HCT116 (cell line): Measurements from ENCODE around the gene ADIPOR2. TPM values are rescaled to one million over a fixed set of nuclear protein-coding genes. Genes with fewer than 3 reads are reported as not detected.

Source experiments
- ATAC-seq: fragments of 200-7000 bp; cut with Tn5 transposase; 2 replicates; pipeline ENCODE4 v1.9.1; 2020; ENCODE audit warnings: mild to moderate bottlenecking, moderate library complexity
- BruUV-seq: library from RNA; stranded (reverse); fragments of 400-500 nt; replicated peaks from 2 replicates; lab custom pipeline; 2021; lab: Mats Ljungman, UMichigan
- CTCF ChIA-PET: fragments of 300-600 bp; sonication (Branson Sonifier 250); formaldehyde crosslinking; loops from one replicate; lab custom pipeline; 2021; ENCODE audit warnings: antibody characterized with exemption; lab: Charles Lee
- POLR2A ChIA-PET: fragments of 300-600, 350-600 bp; sonication (Branson Sonifier 250); formaldehyde crosslinking; loops from one replicate; lab custom pipeline; 2021; ENCODE audit warnings: antibody characterized with exemption; lab: Charles Lee
- RAD21 ChIA-PET, 2 experiments: fragments of 300-600 bp; sonication (Branson Sonifier 250); formaldehyde crosslinking; loops; one replicate each; lab custom pipeline; 2023; ENCODE audit warnings: low total read pairs in 2 of 2; ENCODE audit not compliant: uncharacterized antibody in 2 of 2, unreplicated experiment in 2 of 2, low non-redundant PET in 1 of 2; lab: Charles Lee
- DNase-seq: peaks from one replicate; pipeline ENCODE4 v3.0.0-alpha.2; 2010; ENCODE audit warnings: low read depth, low spot score
- H2AFZ ChIP-seq: fragments of 200-600 bp; shearing (Covaris generic), sonication (generic); 2 replicates; pipeline ENCODE4 v1.6.1; 2017; ENCODE audit warnings: low read depth, mixed run types, mixed read lengths, antibody characterized with exemption, low read length; ENCODE audit not compliant: poor library complexity, severe bottlenecking
- H3K27ac ChIP-seq: 2 replicates; pipeline ENCODE4 v1.5.1; 2012; ENCODE audit warnings: low read depth, low read length
- H3K27me3 ChIP-seq: fragments of 200-600 bp; sonication (generic); 2 replicates; pipeline ENCODE4 v1.6.1; 2016; ENCODE audit warnings: mixed run types, low read length, mixed read lengths; ENCODE audit not compliant: insufficient read depth
- H3K36me3 ChIP-seq, 2 experiments: fragments of 200-500 bp in 1 of 2; fragments of 200-600 bp in 1 of 2; sonication (Bioruptor generic) in 1 of 2; sonication (generic) in 1 of 2; 2 replicates each; pipeline versions ENCODE4 v1.5.1 to v1.6.1; 2014 to 2016; ENCODE audit warnings: low read length in 2 of 2, inconsistent platforms in 1 of 2, mixed read lengths in 1 of 2, mixed run types in 1 of 2; ENCODE audit not compliant: insufficient read depth in 2 of 2, control insufficient read depth in 1 of 2
- H3K4me1 ChIP-seq, 2 experiments: fragments of 200-600 bp in 1 of 2; sonication (generic) in 1 of 2; 2 replicates each; pipeline versions ENCODE4 v1.5.1 to v1.6.1; 2012 to 2017; ENCODE audit warnings: low read length in 2 of 2, inconsistent platforms in 1 of 2, mild to moderate bottlenecking in 1 of 2, mixed read lengths in 1 of 2, mixed run types in 1 of 2, moderate library complexity in 1 of 2; ENCODE audit not compliant: insufficient read depth in 2 of 2, control insufficient read depth in 1 of 2
- H3K4me2 ChIP-seq: fragments of 200-600 bp; sonication (generic); 2 replicates; pipeline ENCODE4 v1.6.1; 2017; ENCODE audit warnings: mixed run types, low read length, mixed read lengths
- H3K4me3 ChIP-seq, 2 experiments: fragments of 200-600 bp in 1 of 2; sonication (generic) in 1 of 2; replicated peaks in 1 of 2; 2 replicates each; pipeline ENCODE4 v1.5.1; 2011 to 2016; ENCODE audit warnings: low read length in 2 of 2, control low read depth in 1 of 2, low read depth in 1 of 2, mild to moderate bottlenecking in 1 of 2, mixed read lengths in 1 of 2, mixed run types in 1 of 2
- H3K79me2 ChIP-seq: fragments of 200-600 bp; sonication (generic); 2 replicates; pipeline ENCODE4 v1.6.1; 2017; ENCODE audit warnings: mild to moderate bottlenecking, mixed run types, low read length, moderate library complexity, mixed read lengths; ENCODE audit not compliant: insufficient read depth
- H3K9ac ChIP-seq: fragments of 200-600 bp; sonication (generic); 2 replicates; pipeline ENCODE4 v1.6.1; 2016; ENCODE audit warnings: low read length, mixed read lengths
- H3K9me2 ChIP-seq: fragments of 200-600 bp; sonication (generic), shearing (Covaris generic); 2 replicates; pipeline ENCODE4 v1.6.1; 2017; ENCODE audit warnings: mixed run types, mild to moderate bottlenecking, moderate library complexity; ENCODE audit not compliant: insufficient read depth
- H3K9me3 ChIP-seq, 2 experiments: fragments of 200-500 bp in 1 of 2; fragments of 200-600 bp in 1 of 2; sonication (Bioruptor generic) in 1 of 2; sonication (generic) in 1 of 2; 2 replicates each; pipeline ENCODE4 v1.6.1; 2014 to 2017; ENCODE audit warnings: low read length in 2 of 2, mixed read lengths in 2 of 2, inconsistent platforms in 1 of 2, low read depth in 1 of 2, mild to moderate bottlenecking in 1 of 2, mixed run types in 1 of 2, moderate library complexity in 1 of 2; ENCODE audit not compliant: control insufficient read depth in 1 of 2, insufficient read depth in 1 of 2
- H4K20me1 ChIP-seq: fragments of 200-600 bp; sonication (generic), shearing (Covaris generic); 2 replicates; pipeline ENCODE4 v1.6.1; 2017; ENCODE audit warnings: mixed run types, mild to moderate bottlenecking, moderate library complexity; ENCODE audit not compliant: insufficient read depth
- CBX3 ChIP-seq: IDR thresholded peaks from 2 replicates; pipeline ENCODE4 v1.6.1; 2012; ENCODE audit warnings: low read depth
- CEBPB ChIP-seq: IDR thresholded peaks from 2 replicates; pipeline ENCODE4 v1.6.1; 2012; ENCODE audit warnings: low read depth
- EGR1 ChIP-seq: IDR thresholded peaks from 2 replicates; pipeline ENCODE4 v1.6.1; 2012; ENCODE audit warnings: low read depth
- ELF1 ChIP-seq: IDR thresholded peaks from 2 replicates; pipeline ENCODE4 v1.6.1; 2012; ENCODE audit warnings: low read depth, borderline replicate concordance
- EZH2phosphoT487 ChIP-seq: fragments of 200-600 bp; IDR thresholded peaks from 2 replicates; pipeline ENCODE4 v1.6.1; 2018; ENCODE audit warnings: antibody characterized with exemption, borderline replicate concordance
- JUND ChIP-seq: IDR thresholded peaks from 2 replicates; pipeline ENCODE4 v1.6.1; 2012
- MAX ChIP-seq: IDR thresholded peaks from 2 replicates; pipeline ENCODE4 v1.6.1; 2012
- RAD21 ChIP-seq: IDR thresholded peaks from 2 replicates; pipeline ENCODE4 v1.6.1; 2012; ENCODE audit warnings: low read depth, mild to moderate bottlenecking
- SRF ChIP-seq: IDR thresholded peaks from 2 replicates; pipeline ENCODE4 v1.6.1; 2012; ENCODE audit warnings: low read depth
- TCF7L2 ChIP-seq: IDR thresholded peaks from 2 replicates; pipeline ENCODE4 v1.7.0; 2011; ENCODE audit warnings: borderline replicate concordance, inconsistent platforms; ENCODE audit not compliant: insufficient read depth, insufficient read length; ENCODE audit errors: extremely low read depth
- YY1 ChIP-seq: IDR thresholded peaks from 2 replicates; pipeline ENCODE4 v1.6.1; 2011; ENCODE audit warnings: low read length, low read depth, moderate library complexity, mild to moderate bottlenecking; ENCODE audit not compliant: insufficient replicate concordance; ENCODE audit errors: extremely low read depth
- ZFX ChIP-seq: fragments of 450-650 bp; IDR thresholded peaks from 2 replicates; pipeline ENCODE4 v1.6.1; 2017
- ZNF274 ChIP-seq: fragments of 200-500 bp; sonication (Bioruptor generic); IDR thresholded peaks from 2 replicates; pipeline ENCODE4 v1.6.1; 2014; ENCODE audit warnings: mild to moderate bottlenecking, low read depth, low read length, inconsistent platforms
- intact Hi-C: fragments of 100-400 bp; cut with micrococcal nuclease; formaldehyde crosslinking; loops from 2 replicates; pipeline ENCODE4 v1.10.0; 2022
- total RNA-seq: library from RNA; stranded (reverse); gene quantifications from one replicate; pipeline ENCODE4 v1.2.1, GENCODE V29; 2021; ENCODE audit not compliant: unreplicated experiment

Gene ADIPOR2
- total RNA-seq, 1 experiment from 2014 or later, result 69.9 TPM

GRCh38 chr12:1797991-1798640, 107.2 kb downstream of the ADIPOR2 start:
- H3K9me2 ChIP-seq, result no peaks in the 10 kb centered on the region
- H3K9ac ChIP-seq, result no peak overlapping the region
- TF ChIP-seq CBX3 (no peak), ZFX (no peak), ELF1 (no peak), RAD21 (no peak), SRF (no peak), ZNF274 (no peak), MAX (no peak), EGR1 (no peak)
- 0 out of 2 replicates have a peak overlapping the region, but pooled peaks have one; percentile 99 for H3K4me2 ChIP-seq
- ATAC-seq, result no peak
- H3K36me3 ChIP-seq, result no peaks in the 10 kb centered on the region
- H2AFZ ChIP-seq, result no peak overlapping the region
- BruUV-seq, result no TSS peak
- no peak overlapping the region for H3K4me3 ChIP-seq
- POLR2A ChIA-PET, result no interaction called here
- DNase-seq, result no peak
- H4K20me1 ChIP-seq, result no peaks in the 10 kb centered on the region
- intact Hi-C loops, result loop anchor here (2.0 to 5.0 kb wide), 3 partner anchors 237 to 784 kb away; no protein-coding TSS in a partner anchor
- H3K4me1 ChIP-seq, result peaks cover 3 to 20% of the 10 kb centered on the region in 2 experiments; a peak in 3 of 4 replicates
- H3K79me2 ChIP-seq, result no peaks in the 10 kb centered on the region
- H3K9me3 ChIP-seq, result no peaks in the 10 kb centered on the region
- RAD21 ChIA-PET, result no interaction called here
- peak overlapping the region; percentile 22; the same call in 1 of the 2 replicates for H3K27ac ChIP-seq
- CTCF ChIA-PET, result interaction anchor here (3.0 kb wide), 1 partner anchor 142 kb away, joined by 13 read pairs; no protein-coding TSS in a partner anchor
- no peaks in the 10 kb centered on the region for H3K27me3 ChIP-seq

- no peaks in the 10 kb centered on the region for H3K9me2 ChIP-seq
- TF ChIP-seq RAD21 (no peak), YY1 (no peak), ZNF274 (no peak), EZH2phosphoT487 (no peak), TCF7L2 (no peak), CEBPB (no peak), JUND (no peak)
- H3K4me3 ChIP-seq, result no peak overlapping the region
- no peak overlapping the region for H2AFZ ChIP-seq
- ChIA-PET CTCF (interaction anchor here (3.0 kb wide), 1 partner anchor 141 kb away, joined by 13 read pairs; no protein-coding TSS in a partner anchor), RAD21 (no interaction called here), POLR2A (no interaction called here)
- intact Hi-C loops, result loop anchor here (5.0 kb wide), 1 partner anchor 784 kb away; no protein-coding TSS in a partner anchor
- H3K4me2 ChIP-seq, result no peak overlapping the region
- no peaks in the 10 kb centered on the region for H3K27me3 ChIP-seq
- ATAC-seq (no peak), DNase-seq (no peak)
- BruUV-seq, result no TSS peak
- H3K36me3 ChIP-seq, result no peaks in the 10 kb centered on the region
- H3K9me3 ChIP-seq, result no peaks in the 10 kb centered on the region
- H3K9ac ChIP-seq, result no peak overlapping the region
- no peak overlapping the region for H3K27ac ChIP-seq
- H3K4me1 ChIP-seq, result peaks cover 3 to 20% of the 10 kb centered on the region in 2 experiments; a peak in 3 of 4 replicates
- H4K20me1 ChIP-seq, result no peaks in the 10 kb centered on the region
- no peaks in the 10 kb centered on the region for H3K79me2 ChIP-seq
Measured at GRCh38 chr12:1798641-1799020, 107.8 kb downstream of the ADIPOR2 start.
